GM18511 (cell line): ENCODE results near the gene PRICKLE3.

Experiments used
- ATAC-seq: cut with Tn5 transposase; IDR thresholded peaks from one replicate; pipeline ENCODE4 v1.9.1; 2021; ENCODE audit warnings: mild to moderate bottlenecking, moderate library complexity; ENCODE audit not compliant: unreplicated experiment

Gene PRICKLE3, protein sequence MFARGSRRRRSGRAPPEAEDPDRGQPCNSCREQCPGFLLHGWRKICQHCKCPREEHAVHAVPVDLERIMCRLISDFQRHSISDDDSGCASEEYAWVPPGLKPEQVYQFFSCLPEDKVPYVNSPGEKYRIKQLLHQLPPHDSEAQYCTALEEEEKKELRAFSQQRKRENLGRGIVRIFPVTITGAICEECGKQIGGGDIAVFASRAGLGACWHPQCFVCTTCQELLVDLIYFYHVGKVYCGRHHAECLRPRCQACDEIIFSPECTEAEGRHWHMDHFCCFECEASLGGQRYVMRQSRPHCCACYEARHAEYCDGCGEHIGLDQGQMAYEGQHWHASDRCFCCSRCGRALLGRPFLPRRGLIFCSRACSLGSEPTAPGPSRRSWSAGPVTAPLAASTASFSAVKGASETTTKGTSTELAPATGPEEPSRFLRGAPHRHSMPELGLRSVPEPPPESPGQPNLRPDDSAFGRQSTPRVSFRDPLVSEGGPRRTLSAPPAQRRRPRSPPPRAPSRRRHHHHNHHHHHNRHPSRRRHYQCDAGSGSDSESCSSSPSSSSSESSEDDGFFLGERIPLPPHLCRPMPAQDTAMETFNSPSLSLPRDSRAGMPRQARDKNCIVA

GRCh38 chrX:49186125-49187027 is at the start of gene PRICKLE3:
Gene PRICKLE3 (minus strand): TSS chrX:49186373. CDS start chrX:49186297, 76 bp downstream.
- no peak for ATAC-seq

DNA sequence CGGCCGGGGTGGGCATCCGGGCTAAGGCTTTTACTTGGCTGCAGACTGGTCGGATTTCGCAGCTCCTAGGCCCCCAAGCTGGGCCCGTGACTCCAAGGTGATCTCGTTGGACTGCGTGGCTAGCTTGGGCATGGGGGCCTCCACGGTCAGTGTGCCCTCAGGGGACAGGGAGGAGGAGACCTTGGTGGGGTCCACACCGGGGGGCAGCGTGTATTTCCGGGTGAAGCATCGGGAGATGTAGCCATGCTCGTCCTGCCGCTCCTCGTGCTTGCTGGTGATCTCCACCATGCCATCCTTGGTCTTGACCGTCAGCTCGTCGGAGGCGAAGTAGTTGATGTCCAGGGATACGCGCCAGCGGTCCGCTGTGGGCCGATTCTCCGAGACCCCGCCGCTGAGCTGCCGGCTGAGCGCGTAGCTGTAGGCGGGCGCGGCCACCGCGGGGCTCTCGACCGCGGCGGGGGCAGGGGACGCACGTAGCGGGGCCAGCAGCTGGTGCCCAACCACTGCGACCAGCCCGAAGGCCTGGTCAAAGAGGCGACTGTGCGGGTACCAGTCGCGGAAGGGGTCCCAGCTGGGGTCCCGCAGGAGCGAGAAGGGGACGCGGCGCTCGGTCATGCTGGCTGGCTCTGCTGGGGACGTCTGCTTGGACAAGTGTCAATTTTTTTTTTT is 47.8 kb upstream of the PRICKLE3 start:
- ATAC-seq, result no peak

DNA sequence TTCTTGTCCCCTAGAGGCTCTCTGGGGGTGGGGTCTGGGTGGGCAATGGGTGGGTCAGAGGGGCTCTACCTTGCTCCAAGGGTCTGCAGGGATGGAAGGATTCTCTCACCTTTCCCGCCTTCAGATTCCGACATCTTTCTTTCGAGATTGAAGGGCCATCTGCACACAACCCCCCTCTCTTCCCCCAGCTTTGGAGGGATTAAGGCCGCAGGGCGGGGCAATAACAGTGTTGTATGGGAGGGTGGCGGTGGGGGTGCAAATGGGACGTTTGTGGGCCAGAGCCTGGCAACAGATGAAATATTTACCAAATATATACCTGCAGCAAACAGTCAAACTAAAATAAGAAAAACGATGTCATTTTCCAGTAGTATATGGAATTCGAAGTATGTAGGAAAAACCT is 47.0 kb upstream of the PRICKLE3 start, which contains the start of gene CACNA1F:
Gene CACNA1F, minus strand, starts transcription at position 165 of the 400 bp plus-strand sequence. Its CDS starts 31 bp downstream, at position 134.
- ATAC-seq, result no peak

- ATAC-seq, result no peak
Measured at GRCh38 chrX:49232525-49232924, 46.4 kb upstream of the PRICKLE3 start.

- no peak for ATAC-seq
Measured at GRCh38 chrX:49231333-49232000, 45.3 kb upstream of the PRICKLE3 start.

GRCh38 chrX:49230500-49231232 is 44.5 kb upstream of the PRICKLE3 start:
- peak; percentile 68 for ATAC-seq

DNA sequence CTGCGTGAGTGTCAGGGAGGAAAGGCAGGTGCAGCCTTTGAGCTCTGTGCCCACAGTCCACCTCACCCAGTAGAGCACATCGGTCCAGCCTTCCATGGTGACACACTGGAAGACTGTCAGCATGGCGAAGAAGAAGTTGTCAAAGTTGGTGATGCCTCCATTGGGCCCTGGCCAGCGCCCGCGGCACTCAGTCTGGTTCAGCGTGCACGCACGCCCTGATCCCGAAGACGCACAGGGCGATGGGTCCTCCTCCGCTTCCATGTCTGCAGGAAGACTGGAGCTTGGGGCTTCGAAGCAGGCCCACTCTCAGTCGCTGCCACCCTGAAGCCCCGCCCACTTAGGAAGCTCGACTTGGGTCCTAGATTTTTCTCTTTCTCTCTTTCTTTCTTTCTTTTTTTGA is 42.0 kb upstream of the PRICKLE3 start:
- no peak for ATAC-seq

DNA sequence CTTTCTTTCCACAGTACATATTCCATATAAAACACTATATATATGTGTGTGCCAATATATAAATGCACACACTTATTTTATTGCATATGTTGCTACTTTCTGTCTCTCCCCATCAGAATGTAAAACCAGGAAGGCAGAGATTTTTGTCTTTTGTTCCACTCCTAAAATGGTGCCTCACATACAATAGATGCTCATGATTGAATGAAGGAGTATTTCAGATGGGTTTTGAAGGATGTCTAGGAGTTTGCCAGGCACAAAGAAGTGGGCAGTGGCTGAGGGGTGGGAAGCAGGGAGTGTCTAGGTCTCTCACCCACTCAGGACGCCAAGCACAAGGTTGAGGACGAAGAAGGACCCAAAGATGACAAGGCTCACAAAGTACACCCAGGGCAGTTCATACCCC is 41.6 kb upstream of the PRICKLE3 start:
- ATAC-seq, result no peak

DNA sequence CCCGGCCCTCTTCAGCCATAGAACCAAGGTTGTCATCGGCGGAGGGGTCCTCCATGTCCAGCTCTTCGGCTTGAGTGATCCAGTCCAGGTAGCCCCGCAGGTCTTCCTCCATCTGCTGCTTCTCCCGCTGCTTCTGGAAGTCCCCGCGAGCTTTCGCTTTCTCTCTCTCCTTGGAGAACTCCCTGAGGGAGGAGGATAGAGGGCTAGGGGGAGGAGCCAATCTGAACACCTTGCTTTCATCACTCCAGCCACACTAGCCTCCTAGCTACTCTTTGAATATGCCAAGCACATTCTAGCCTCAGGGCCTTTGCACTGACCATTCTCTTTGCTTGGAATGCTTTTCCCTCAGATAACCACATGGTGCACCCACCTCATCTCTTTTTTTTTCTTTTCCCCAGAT is 40.8 kb upstream of the PRICKLE3 start:
- ATAC-seq, result no peak

DNA sequence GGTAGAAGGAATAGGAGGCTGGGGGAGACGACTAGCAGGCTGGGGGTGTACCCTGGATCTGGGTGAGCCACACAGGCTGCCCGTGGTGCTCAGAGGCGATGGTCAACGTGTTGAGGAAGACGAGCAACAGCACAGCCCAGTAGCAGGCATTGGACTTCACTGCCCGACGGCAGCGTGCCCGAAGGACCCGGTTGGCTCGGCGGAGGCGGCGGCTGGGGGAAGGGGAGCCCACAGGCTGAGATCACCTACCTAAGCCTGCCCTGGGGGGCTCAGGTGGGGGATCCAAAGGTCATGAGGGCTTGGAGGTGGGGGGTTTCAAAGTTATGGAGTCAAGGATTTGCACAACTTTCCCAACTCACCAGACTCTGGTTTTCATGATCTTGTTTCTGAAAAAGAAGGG is 39.7 kb upstream of the PRICKLE3 start:
- ATAC-seq, result no peak

GRCh38 chrX:49221868-49222267 is 35.7 kb upstream of the PRICKLE3 start:
- no peak for ATAC-seq

- no peak for ATAC-seq
Measured at GRCh38 chrX:49220100-49220499, 33.9 kb upstream of the PRICKLE3 start.

DNA sequence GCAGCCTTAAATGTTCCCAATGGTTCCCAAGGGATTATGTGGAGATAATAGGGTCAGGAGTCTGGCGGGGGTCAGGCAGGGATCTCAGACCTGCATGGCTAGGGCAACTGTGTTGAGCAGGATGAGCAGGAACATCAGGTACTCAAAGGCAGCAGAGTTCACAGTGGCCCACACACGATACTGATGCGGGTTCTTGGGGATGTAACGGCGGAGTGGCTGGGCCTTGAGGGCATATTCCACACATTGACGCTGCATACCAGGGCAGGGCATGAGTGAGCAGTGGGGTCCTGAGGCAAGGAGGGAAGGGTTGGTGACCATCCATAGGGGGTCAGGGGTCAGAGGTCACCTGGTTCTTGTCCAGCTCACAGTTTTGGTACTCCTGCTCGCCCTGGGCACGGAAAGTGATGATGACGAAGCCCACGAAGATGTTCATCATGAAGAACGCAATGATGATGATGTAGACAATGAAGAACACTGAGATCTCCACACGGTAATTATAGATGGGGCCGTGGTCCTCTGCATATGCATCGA is 28.9 kb upstream of the PRICKLE3 start:
- no peak for ATAC-seq

GRCh38 chrX:49214416-49214815 is 28.2 kb upstream of the PRICKLE3 start:
- ATAC-seq, result no peak

DNA sequence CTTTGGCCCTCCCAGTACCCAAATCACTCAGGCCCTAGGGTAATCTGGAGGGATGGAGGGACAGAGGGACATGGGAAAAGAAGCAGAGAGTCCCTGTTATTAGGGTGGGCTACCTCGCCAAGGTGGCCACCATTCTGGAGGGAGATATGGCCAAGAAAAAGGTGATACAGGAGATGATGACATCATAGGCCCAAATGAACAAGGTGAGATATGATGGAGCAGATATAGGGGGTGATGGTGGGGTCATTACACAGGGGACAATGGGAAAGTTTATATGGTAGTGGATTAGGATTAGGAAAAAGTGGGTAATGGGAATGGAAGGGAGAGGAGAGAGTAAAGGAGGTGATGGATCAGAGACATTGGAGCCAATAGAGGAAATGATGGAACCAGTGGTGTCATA is 26.7 kb upstream of the PRICKLE3 start:
- no peak for ATAC-seq

GRCh38 chrX:49212209-49212608 is 26.0 kb upstream of the PRICKLE3 start:
- ATAC-seq, result no peak

- no peak for ATAC-seq
Measured at GRCh38 chrX:49211074-49211473, 24.9 kb upstream of the PRICKLE3 start.

- no peak for ATAC-seq
Measured at GRCh38 chrX:49210406-49210805, 24.2 kb upstream of the PRICKLE3 start.
